Right renal cortex interstitium (tissue), 3 donors: ENCODE data around the gene GID4. TPM values are rescaled to one million over a fixed set of nuclear protein-coding genes. Genes with fewer than 3 reads are reported as not detected.

Experiments
- polyA plus RNA-seq, 3 donors: library from polyadenylated mRNA; unstranded; fragments of 120-200 nt; gene quantifications; one replicate each; pipeline ENCODE4 v1.2.1, GENCODE V29; 2013; ENCODE audit not compliant: insufficient read length in 3 of 3

GID4 gene
- polyA plus RNA-seq, 3 donors = 12.7 to 15.2 (median 13.7) TPM

Other genes with a start within 250 kb of the GID4 start
- 10 to 100 TPM; 37.3 to 46.6 (median 45.5) TPM for gene SREBF1, start 202.4 kb upstream of the GID4 start, polyA plus RNA-seq
- 10 to 100 TPM; 31.8 to 36.2 (median 32.2) TPM for gene TOM1L2, start 67.0 kb upstream of the GID4 start, polyA plus RNA-seq
- 10 to 100 TPM; 13.4 to 16.1 (median 14.5) TPM for gene DRC3, start 66.5 kb upstream of the GID4 start, polyA plus RNA-seq
- 10 to 100 TPM; 21.8 to 27.0 (median 23.8) TPM for gene ATPAF2, start 240 bp upstream of the GID4 start, polyA plus RNA-seq
- 10 to 100 TPM; 31.3 to 38.4 (median 32.4) TPM for gene DRG2, start 48.5 kb downstream of the GID4 start, polyA plus RNA-seq
- gene MYO15A, start 69.3 kb downstream of the GID4 start, polyA plus RNA-seq = 1 to 10 TPM; 1.7 to 3.2 (median 2.3) TPM
- gene ALKBH5, start 144.4 kb downstream of the GID4 start, polyA plus RNA-seq = 10 to 100 TPM; 59.6 to 66.0 (median 63.8) TPM
- gene LLGL1, start 186.2 kb downstream of the GID4 start, polyA plus RNA-seq = 10 to 100 TPM; 23.9 to 27.4 (median 25.5) TPM
- 100 to 1,000 TPM; 129 to 142 (median 141) TPM for gene FLII, start 219.3 kb downstream of the GID4 start, polyA plus RNA-seq
- gene MIEF2, start 221.3 kb downstream of the GID4 start, polyA plus RNA-seq = 10 to 100 TPM; 13.3 to 15.1 (median 13.8) TPM